ENCODE results near the gene EFCAB8.
"Not testable (repeated sequence)": the region's sequence is repeated elsewhere in the genome, so short reads cannot be mapped to it uniquely, and the experiment has no call there.

The EFCAB8 gene

DNA sequence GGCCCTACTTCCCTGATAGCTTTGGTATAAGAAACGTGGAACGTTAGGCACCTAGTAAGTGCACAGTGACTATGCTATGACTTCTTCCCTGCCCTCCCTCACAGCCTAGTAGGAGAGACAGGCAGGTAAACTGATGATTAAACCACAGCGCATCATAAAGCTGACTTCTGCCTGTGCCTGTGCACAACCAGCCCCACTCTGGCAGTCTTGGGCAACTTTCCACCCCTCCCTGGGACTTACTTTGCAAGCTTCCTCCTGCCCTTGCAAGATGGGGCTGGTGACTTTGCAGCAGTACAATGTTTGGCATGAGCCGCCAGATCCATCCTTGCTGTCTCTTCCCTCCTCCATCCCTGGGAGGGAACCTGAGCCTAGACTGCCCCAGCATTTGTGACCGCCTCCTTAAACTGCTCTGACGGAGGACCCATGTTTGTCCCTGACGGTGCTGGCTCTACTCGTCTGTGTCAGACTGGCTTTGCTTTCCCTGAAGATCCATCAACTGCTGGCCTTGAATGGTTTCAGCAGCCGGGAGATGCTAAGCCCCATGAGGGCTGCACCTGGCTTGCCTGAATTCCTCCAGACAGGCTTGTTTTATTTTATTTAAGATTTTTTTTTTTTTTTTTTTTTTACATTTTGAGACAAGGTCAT is 36.1 kb downstream of the EFCAB8 start:
- peak overlapping the region; percentile 77 for H3K4me2 ChIP-seq

DNA sequence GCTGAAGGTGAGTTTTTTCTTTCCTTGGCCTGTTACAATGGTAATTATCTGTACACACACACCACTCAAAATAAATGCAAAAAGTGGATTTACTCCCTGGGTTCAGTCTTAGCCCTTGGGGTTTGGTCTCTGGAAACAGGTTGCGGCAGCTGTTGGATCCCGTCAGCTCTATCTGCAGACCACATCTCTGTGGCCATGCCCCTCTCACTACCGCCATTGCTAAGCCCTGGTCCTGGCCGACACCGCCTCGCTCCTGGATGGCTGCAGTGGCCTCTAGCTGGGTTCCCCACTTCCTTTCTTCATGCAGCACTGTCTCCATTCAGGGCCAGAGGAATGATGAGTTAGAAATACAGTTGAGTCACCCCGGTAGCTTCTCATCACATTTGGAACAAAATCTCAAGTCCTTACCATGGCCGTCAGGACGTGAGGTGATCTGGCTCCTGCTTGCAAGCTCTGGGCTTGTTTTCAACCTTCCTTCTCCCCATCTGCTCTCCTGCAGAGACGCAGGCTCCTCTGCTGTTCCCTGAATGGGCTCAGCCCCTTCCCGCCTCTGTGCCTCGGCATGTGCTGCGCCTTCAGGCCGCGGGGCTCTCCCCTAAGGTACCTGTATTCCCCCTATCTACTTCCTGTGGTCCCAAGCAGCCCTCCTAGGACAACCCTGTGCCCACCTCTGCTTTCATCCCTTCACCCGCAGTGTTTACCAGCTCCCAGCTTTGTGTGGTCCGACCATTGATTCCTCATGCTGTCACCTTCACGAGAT is 38.0 kb downstream of the EFCAB8 start:
- H3K4me2 ChIP-seq, result no peak overlapping the region
- H4K20me1 ChIP-seq, result no peaks in the 10 kb centered on the region
- H3K27ac ChIP-seq, result no peak overlapping the region
- H3K27me3 ChIP-seq, result no peaks in the 10 kb centered on the region
- no peak for TF ChIP-seq Cebpa-rat (IDR thresholded peaks at IDR 0.05)
- H3K9ac ChIP-seq, result no peak overlapping the region
- no peaks in the 10 kb centered on the region for H3K9me3 ChIP-seq
- H3K36me3 ChIP-seq, result no peaks in the 10 kb centered on the region
- no peak overlapping the region for H3K4me3 ChIP-seq
- peaks cover 74% of the 10 kb centered on the region for H3K4me1 ChIP-seq

More for the DNA sequence above, 36.1 kb downstream of the EFCAB8 start:
- no peak overlapping the region for H3K9ac ChIP-seq
- peaks cover 80% of the 10 kb centered on the region for H3K4me1 ChIP-seq
- no peaks in the 10 kb centered on the region for H3K27me3 ChIP-seq
- H3K36me3 ChIP-seq, result no peaks in the 10 kb centered on the region
- H3K9me3 ChIP-seq, result no peaks in the 10 kb centered on the region
- H3K27ac ChIP-seq, result no peak overlapping the region
- no peak for TF ChIP-seq Cebpa-rat (IDR thresholded peaks at IDR 0.05)
- no peak overlapping the region for H3K4me3 ChIP-seq
- no peaks in the 10 kb centered on the region for H4K20me1 ChIP-seq

- H3K27me3 ChIP-seq, result no peaks in the 10 kb centered on the region
- no peak for TF ChIP-seq Cebpa-rat (IDR thresholded peaks at IDR 0.05)
Measured at GRCh38 chr20:32898729-32899128, 40.0 kb downstream of the EFCAB8 start.

DNA sequence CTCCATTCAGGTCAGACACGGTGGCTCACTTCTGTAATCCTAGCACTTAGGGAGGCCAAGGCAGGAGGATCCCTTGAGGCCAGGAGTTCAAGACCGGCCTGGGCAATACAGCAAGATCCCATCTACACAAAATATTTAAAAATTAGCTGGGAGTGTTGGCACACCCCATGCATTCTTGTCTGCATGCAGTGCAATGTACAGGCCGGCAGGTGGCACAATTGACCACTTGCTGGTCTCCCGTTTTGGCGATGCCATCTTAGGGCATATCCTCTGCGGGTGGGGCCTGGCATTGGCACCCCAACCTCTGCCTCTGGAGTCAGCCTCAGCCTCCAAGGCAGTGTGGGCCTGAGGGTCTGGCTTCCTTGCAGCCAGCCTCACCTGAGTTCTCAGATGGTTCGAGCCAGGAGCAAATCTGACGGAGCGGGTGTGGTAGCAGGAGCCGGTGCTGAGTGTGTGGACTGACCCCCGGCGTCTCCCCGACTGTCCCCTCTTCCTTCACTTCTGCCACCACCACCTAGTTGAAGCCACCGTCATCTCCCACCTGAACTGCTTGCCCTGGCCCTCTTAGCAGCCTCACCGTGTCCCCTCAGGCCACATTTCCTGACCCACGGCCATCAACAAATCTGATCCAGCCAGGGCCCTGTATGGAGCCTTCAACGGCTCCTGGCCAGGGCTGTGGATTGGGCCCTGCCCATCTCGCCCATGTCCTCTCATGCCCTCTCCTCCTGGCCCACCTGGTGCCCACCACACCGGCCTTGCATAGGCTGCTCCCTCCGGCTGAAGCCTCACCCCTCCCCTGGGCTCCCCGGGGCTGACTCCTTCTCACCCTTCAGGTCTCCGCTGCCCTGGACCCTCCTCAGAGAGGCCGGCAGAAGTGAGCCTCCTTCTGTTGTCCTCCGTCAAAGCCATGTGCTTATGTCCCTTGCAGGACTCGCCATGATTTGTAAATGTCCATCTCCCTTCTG is 44.0 kb downstream of the EFCAB8 start:
- H3K4me2 ChIP-seq, result no peak overlapping the region
- no peaks in the 10 kb centered on the region for H4K20me1 ChIP-seq
- no peak overlapping the region for H3K9ac ChIP-seq
- no peaks in the 10 kb centered on the region for H3K36me3 ChIP-seq
- H3K27ac ChIP-seq, result no peak overlapping the region; the same call in 1 of the 2 replicates
- H3K4me3 ChIP-seq, result no peak overlapping the region
- H3K4me1 ChIP-seq, result peaks cover 44% of the 10 kb centered on the region
- H3K9me3 ChIP-seq, result no peaks in the 10 kb centered on the region
- no peak for TF ChIP-seq Cebpa-rat (IDR thresholded peaks at IDR 0.05)
- H3K27me3 ChIP-seq, result no peaks in the 10 kb centered on the region

More at GRCh38 chr20:32898729-32899128, 40.0 kb downstream of the EFCAB8 start:
- no peaks in the 10 kb centered on the region for H3K9me3 ChIP-seq
- H3K27ac ChIP-seq, result no peak overlapping the region
- H3K4me3 ChIP-seq, result no peak overlapping the region
- H4K20me1 ChIP-seq, result no peaks in the 10 kb centered on the region
- no peak overlapping the region for H3K9ac ChIP-seq
- peak overlapping the region; percentile 61 for H3K4me2 ChIP-seq
- H3K4me1 ChIP-seq, result peaks cover 54% of the 10 kb centered on the region
- H3K36me3 ChIP-seq, result no peaks in the 10 kb centered on the region

DNA sequence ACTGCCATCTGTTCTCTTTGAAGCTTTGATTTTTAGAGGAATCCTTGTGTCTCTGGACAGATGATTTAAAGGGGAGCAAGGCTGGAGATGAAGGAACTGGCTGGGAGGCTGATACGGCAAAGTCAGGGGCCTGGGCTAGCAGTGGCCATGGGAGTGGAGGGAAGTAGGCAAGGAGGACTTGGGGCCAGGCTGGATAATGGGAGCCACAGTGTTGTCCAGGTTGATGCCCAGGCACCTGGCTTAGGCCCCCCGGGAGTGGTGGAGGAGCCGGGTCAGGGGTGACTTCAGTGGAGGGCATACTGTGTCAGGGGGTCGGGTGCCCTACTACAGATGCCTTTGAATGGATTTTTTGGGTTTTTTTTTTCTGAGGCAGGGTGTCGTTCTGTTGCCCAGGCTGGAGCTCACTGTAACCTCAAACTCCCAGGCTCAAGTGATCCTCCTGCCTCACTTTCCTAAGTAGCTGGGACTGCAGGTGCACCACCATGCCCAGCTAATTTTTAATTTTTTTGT is 45.0 kb downstream of the EFCAB8 start:
- no peaks in the 10 kb centered on the region for H4K20me1 ChIP-seq
- H3K27ac ChIP-seq, result no peak overlapping the region
- H3K9me3 ChIP-seq, result no peaks in the 10 kb centered on the region
- H3K9ac ChIP-seq, result no peak overlapping the region
- H3K4me1 ChIP-seq, result peaks cover 44% of the 10 kb centered on the region
- no peaks in the 10 kb centered on the region for H3K36me3 ChIP-seq
- no peak for TF ChIP-seq Cebpa-rat (IDR thresholded peaks at IDR 0.05)
- H3K27me3 ChIP-seq, result no peaks in the 10 kb centered on the region
- H3K4me3 ChIP-seq, result no peak overlapping the region
- H3K4me2 ChIP-seq, result no peak overlapping the region

GRCh38 chr20:32904678-32905077 is 46.0 kb downstream of the EFCAB8 start:
- not testable (repeated sequence) for H3K36me3 ChIP-seq, H3K27me3 ChIP-seq, H3K4me3 ChIP-seq, H3K9me3 ChIP-seq, H3K27ac ChIP-seq, H3K4me2 ChIP-seq, H3K9ac ChIP-seq, H4K20me1 ChIP-seq
- peaks cover 44% of the 10 kb centered on the region for H3K4me1 ChIP-seq

DNA sequence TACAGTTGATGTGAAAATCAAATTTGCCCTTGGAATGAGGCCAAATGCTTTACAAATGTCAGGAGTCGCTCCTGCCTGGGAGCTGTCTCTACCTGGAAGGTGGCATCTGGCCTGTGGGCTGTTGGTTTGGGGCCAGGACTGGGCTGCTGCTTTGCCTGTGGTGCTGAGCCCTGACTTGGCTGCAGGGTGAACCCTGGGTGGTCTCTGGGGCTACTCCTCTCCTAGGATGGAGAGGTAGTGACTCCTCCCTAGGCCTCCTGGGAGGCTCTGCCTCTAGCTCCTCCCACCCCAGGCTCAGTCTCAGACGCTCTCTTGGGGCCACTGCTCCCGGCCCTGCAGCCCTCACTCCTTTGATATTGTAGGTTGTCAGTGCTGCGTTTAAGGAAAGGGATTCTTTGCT is 47.5 kb downstream of the EFCAB8 start:
- Histone ChIP-seq H3K4me2 (peak overlapping the region; percentile 83), H3K4me1 (peaks cover 45% of the 10 kb centered on the region), H3K27me3 (no peaks in the 10 kb centered on the region), H3K4me3 (no peak overlapping the region), H3K36me3 (no peaks in the 10 kb centered on the region), H3K9ac (no peak overlapping the region), H3K9me3 (no peaks in the 10 kb centered on the region), H3K27ac (peak overlapping the region; percentile 68; the same call in 1 of the 2 replicates), H4K20me1 (no peaks in the 10 kb centered on the region)
- no peak for TF ChIP-seq Cebpa-rat (IDR thresholded peaks at IDR 0.05)

- Histone ChIP-seq H3K4me3 (no peak overlapping the region), H3K36me3 (no peaks in the 10 kb centered on the region), H3K9me3 (no peaks in the 10 kb centered on the region), H3K4me2 (peak overlapping the region; percentile 83), H3K9ac (0 out of 2 replicates have a peak overlapping the region, but pooled peaks have one; percentile 7), H3K27ac (peak overlapping the region; percentile 68; the same call in 1 of the 2 replicates), H3K4me1 (peaks cover 45% of the 10 kb centered on the region), H3K27me3 (no peaks in the 10 kb centered on the region), H4K20me1 (no peaks in the 10 kb centered on the region)
- no peak for TF ChIP-seq Cebpa-rat (IDR thresholded peaks at IDR 0.05)
Measured at GRCh38 chr20:32906871-32907495, 48.3 kb downstream of the EFCAB8 start.

GRCh38 chr20:32907886-32908285 is 49.2 kb downstream of the EFCAB8 start:
- no peak for TF ChIP-seq Cebpa-rat (IDR thresholded peaks at IDR 0.05)
- peak overlapping the region; percentile 83 for H3K4me2 ChIP-seq
- peak overlapping the region; percentile 19; the same call in 1 of the 2 replicates for H3K9ac ChIP-seq
- peak overlapping the region; percentile 68 for H3K27ac ChIP-seq
- no peaks in the 10 kb centered on the region for H4K20me1 ChIP-seq
- H3K27me3 ChIP-seq, result no peaks in the 10 kb centered on the region
- no peaks in the 10 kb centered on the region for H3K36me3 ChIP-seq
- peaks cover 45% of the 10 kb centered on the region for H3K4me1 ChIP-seq
- no peak overlapping the region for H3K4me3 ChIP-seq
- H3K9me3 ChIP-seq, result no peaks in the 10 kb centered on the region

Data from BLaER1 (cell line).